ENCODE results near the gene TBX15.

Gene TBX15

GRCh38 chr1:118988186-118989005 lies at the start of gene TBX15:
Gene TBX15, minus strand, starts transcription at chr1:118988343. Its CDS starts 548 bp downstream, at chr1:118987795.
- DNase-seq = no peak

- no peak for DNase-seq
Observed at GRCh38 chr1:119034359-119034758, 46.2 kb upstream of the TBX15 start.

GRCh38 chr1:119032986-119033385 lies 44.8 kb upstream of the TBX15 start:
- DNase-seq = no peak

GRCh38 chr1:119027759-119028158 lies 39.6 kb upstream of the TBX15 start:
- DNase-seq = no peak

GRCh38 chr1:119026956-119027355 lies 38.8 kb upstream of the TBX15 start:
- no peak for DNase-seq

GRCh38 chr1:119015547-119015946 lies 27.4 kb upstream of the TBX15 start:
- no peak for DNase-seq

- no peak for DNase-seq
Observed at GRCh38 chr1:119012383-119012782, 24.2 kb upstream of the TBX15 start.

GRCh38 chr1:119011706-119012105 lies 23.6 kb upstream of the TBX15 start:
- DNase-seq = no peak

- DNase-seq = no peak
Observed at GRCh38 chr1:119011116-119011515, 23.0 kb upstream of the TBX15 start.

GRCh38 chr1:119010201-119010600 lies 22.1 kb upstream of the TBX15 start:
- DNase-seq = no peak

- DNase-seq = no peak
Observed at GRCh38 chr1:119009312-119009655, 21.1 kb upstream of the TBX15 start.

- no peak for DNase-seq
Observed at GRCh38 chr1:119008483-119009311, 20.6 kb upstream of the TBX15 start.

- no peak for DNase-seq
Observed at GRCh38 chr1:119007670-119008482, 19.7 kb upstream of the TBX15 start.

GRCh38 chr1:119007339-119007669 lies 19.2 kb upstream of the TBX15 start:
- no peak for DNase-seq

GRCh38 chr1:119006406-119007279 lies 18.5 kb upstream of the TBX15 start:
- no peak for DNase-seq

- no peak for DNase-seq
Observed at GRCh38 chr1:119005724-119006405, 17.7 kb upstream of the TBX15 start.

GRCh38 chr1:119004781-119005180 lies 16.6 kb upstream of the TBX15 start:
- no peak for DNase-seq

- no peak for DNase-seq
Observed at GRCh38 chr1:119004129-119004527, 16.0 kb upstream of the TBX15 start.

GRCh38 chr1:119003413-119004128 lies 15.4 kb upstream of the TBX15 start:
- no peak for DNase-seq

GRCh38 chr1:119002028-119002686 lies 14.0 kb upstream of the TBX15 start:
- DNase-seq = peak; percentile 50

Data from T1000 (cell line).